Measurements from ENCODE around the gene HNRNPLL.
"Not testable (repeated sequence)": the region's sequence is repeated elsewhere in the genome, so short reads cannot be mapped to it uniquely, and the experiment has no call there.

HNRNPLL gene

DNA sequence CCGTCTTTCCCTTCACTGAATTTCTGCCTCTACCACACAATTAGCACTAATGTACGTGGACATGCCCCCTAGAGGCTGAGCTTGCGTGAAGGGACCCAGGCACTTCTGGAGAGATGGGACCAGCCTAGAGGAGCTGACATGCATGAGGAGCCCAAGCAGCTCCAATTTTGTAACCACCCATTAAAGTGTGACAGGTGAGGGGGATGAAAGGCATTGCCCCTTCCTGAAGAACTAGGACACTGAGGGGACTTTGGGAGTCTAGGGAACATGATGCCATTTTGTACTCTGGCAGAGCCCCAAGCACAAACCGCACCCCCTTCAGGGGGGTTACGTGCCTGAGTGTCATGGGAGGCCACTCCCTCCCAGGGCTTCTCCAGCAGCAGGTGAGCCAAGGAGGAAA is 63.6 kb downstream of the HNRNPLL start:
- TF ChIP-seq POLR2A (IDR thresholded peaks at IDR 0.05; ENCODE audit: extremely low read depth, insufficient read length) (no peak), MYC (IDR thresholded peaks at IDR 0.05; ENCODE audit: low read depth, low read length) (no peak)
- TF ChIP-seq, protein P1, sequence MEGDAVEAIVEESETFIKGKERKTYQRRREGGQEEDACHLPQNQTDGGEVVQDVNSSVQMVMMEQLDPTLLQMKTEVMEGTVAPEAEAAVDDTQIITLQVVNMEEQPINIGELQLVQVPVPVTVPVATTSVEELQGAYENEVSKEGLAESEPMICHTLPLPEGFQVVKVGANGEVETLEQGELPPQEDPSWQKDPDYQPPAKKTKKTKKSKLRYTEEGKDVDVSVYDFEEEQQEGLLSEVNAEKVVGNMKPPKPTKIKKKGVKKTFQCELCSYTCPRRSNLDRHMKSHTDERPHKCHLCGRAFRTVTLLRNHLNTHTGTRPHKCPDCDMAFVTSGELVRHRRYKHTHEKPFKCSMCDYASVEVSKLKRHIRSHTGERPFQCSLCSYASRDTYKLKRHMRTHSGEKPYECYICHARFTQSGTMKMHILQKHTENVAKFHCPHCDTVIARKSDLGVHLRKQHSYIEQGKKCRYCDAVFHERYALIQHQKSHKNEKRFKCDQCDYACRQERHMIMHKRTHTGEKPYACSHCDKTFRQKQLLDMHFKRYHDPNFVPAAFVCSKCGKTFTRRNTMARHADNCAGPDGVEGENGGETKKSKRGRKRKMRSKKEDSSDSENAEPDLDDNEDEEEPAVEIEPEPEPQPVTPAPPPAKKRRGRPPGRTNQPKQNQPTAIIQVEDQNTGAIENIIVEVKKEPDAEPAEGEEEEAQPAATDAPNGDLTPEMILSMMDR (IDR thresholded peaks at IDR 0.05; ENCODE audit: low read depth, low read length) = peak; percentile 29
- TF ChIP-seq, protein P2, sequence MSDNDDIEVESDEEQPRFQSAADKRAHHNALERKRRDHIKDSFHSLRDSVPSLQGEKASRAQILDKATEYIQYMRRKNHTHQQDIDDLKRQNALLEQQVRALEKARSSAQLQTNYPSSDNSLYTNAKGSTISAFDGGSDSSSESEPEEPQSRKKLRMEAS (IDR thresholded peaks at IDR 0.05; ENCODE audit: low read depth, low read length) = no peak
- DNase-seq (ENCODE audit: low read depth) = peak; percentile 33
- H3K4me3 ChIP-seq (ENCODE audit: low read depth, low read length) = no peak overlapping the region

DNA sequence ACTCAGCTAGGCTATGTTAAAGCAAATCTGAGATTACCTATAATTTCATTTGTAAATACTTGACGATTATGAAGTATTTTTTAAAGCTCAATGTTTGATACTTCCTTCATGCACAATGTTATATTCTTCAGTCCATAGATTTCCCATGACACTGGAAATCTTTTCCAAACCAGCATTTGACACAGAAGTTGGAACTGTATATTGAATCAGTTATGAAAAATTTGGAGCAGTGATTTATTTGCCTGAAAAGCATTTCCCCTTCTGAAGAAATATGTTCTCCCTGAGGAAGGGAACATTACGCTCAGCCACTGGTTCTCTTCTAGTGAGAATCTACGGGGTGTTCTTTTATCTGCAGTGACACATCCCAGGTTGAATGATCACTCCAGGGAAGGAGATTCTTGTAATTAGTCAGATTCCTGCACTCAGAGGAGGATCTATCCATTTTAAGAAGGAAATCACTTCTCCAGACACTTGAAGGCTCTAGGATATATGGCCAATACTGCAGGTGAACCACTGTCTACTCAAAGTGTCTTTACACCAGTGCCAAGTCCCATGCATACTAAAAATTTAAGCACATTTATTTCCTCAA is 64.7 kb downstream of the HNRNPLL start:
- DNase-seq (ENCODE audit: low read depth) = no peak
- TF ChIP-seq, protein P1 (IDR thresholded peaks at IDR 0.05; ENCODE audit: low read depth, low read length) = no peak
- TF ChIP-seq, protein P2 (IDR thresholded peaks at IDR 0.05; ENCODE audit: low read depth, low read length) = no peak
- no peak for TF ChIP-seq POLR2A (IDR thresholded peaks at IDR 0.05; ENCODE audit: extremely low read depth, insufficient read length)
- no peak for TF ChIP-seq MYC (IDR thresholded peaks at IDR 0.05; ENCODE audit: low read depth, low read length)
- no peak overlapping the region for H3K4me3 ChIP-seq (ENCODE audit: low read depth, low read length)

DNA sequence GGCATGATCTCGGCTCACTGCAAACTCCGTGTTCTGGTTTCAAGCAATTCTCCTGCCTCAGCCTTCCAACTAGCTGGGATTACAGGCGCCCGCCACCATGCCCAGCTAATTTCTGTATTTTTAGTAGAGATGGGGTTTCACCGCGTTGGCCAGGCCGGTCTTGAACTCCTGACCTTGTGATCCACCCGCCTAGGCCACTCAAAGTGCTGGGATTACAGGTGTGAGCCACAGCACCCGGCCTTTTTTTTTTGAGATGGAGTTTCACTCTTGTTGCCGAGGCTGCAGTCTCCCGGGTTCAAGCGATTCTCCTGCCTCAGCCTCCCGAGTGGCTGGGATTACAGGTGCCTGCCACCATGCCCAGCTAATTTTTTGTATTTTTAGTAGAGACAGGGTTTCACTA is 65.4 kb downstream of the HNRNPLL start:
- not testable (repeated sequence) for H3K4me3 ChIP-seq (ENCODE audit: low read depth, low read length); DNase-seq (ENCODE audit: low read depth)

DNA sequence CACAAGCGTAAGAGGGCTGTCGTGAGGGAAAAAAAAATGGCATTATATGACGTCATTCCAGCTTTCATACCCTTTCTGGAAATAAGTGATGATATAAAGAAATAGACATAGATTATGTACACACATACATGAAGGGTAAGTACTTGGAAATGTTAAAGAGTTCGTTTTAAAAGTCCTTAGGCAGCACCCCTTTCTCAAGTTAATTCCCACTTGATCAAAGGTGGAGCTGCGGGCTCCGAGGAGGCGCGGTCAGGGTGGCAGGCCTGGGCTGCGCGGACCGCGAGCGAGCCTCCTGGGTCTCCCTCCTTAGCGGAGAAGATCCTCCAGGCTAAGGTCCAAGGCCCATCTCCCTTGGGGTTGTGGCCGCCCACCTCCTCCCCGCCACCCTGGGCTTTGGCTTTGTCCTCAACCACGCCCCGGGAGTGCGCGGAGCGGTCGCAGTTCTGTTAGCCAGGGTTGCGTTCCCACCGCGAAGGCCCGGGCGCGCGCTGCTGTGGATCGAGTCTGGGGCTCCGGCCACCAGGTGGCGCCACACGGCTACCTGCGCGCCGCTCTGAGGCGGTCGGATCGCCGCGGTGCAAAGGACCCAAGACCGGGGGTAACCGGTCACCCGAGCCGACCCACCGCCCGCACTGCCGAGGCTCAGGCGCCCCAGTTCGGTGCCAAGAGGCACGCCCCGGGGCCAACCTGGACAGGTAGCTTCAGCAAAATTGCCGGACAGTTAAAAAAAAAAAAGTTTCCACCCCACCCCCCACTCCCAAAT is 66.8 kb downstream of the HNRNPLL start:
- peak; percentile 82 for DNase-seq (ENCODE audit: low read depth)
- no peak overlapping the region for H3K4me3 ChIP-seq (ENCODE audit: low read depth, low read length)
- no peak for TF ChIP-seq POLR2A (IDR thresholded peaks at IDR 0.05; ENCODE audit: extremely low read depth, insufficient read length)
- TF ChIP-seq, protein P2 (IDR thresholded peaks at IDR 0.05; ENCODE audit: low read depth, low read length) = peak; percentile 29; the same call in 1 of the 2 replicates
- TF ChIP-seq, protein P1 (IDR thresholded peaks at IDR 0.05; ENCODE audit: low read depth, low read length) = peak; percentile 76

DNA sequence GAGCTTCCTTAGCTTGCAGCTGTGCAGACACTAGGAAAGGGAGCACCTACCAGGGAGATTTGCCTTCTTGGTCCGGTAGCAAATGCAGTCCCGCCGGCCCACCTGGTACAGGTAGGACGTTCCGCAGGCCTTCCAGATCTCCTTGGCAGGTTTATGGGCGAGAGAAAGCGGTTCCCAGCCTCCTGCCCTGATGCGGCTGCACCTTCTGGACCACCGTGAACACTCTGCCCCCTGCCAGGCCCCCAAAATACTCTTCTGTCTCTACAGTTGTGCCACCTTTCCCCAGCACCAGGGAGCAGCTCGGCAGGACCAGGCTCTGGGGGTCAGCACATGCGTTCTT is 67.4 kb downstream of the HNRNPLL start:
- TF ChIP-seq POLR2A (IDR thresholded peaks at IDR 0.05; ENCODE audit: extremely low read depth, insufficient read length) (no peak), MYC (IDR thresholded peaks at IDR 0.05; ENCODE audit: low read depth, low read length) (no peak)
- TF ChIP-seq, protein P2 (IDR thresholded peaks at IDR 0.05; ENCODE audit: low read depth, low read length) = no peak
- TF ChIP-seq, protein P1 (IDR thresholded peaks at IDR 0.05; ENCODE audit: low read depth, low read length) = no peak
- DNase-seq (ENCODE audit: low read depth) = no peak
- no peak overlapping the region for H3K4me3 ChIP-seq (ENCODE audit: low read depth, low read length)

DNA sequence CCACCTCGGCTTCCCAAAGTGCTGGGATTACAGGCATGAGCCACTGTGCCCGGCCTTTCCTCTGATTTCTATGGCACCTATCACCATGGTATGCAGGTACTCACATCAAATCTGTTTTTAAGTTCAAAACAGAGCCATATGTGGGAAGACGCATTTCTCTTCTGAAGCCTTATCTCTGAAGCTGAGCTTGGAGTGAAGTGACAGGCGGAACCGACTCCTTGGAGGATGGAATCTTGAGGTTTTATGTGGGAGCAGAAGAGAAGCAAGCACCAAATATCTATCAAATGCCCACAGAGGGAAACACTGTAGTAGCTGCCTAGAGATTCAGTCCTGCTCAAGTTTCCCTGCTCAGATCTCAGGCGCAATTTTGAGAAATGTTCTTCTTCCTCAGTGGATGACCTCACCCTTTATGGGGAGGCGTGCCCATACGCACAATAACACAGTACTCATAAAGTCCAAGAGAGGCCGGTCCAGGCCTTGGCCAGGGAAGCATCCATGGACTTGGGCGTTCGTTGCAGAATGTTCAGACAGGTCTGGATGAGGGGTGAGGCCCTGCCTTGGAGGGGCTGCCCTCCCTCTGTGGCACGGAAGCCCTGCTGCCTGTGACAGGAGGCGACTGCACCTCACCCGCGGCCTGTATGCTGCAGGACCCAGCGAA is 67.9 kb downstream of the HNRNPLL start:
- no peak overlapping the region for H3K4me3 ChIP-seq (ENCODE audit: low read depth, low read length)
- TF ChIP-seq, protein P1 (IDR thresholded peaks at IDR 0.05; ENCODE audit: low read depth, low read length) = no peak
- TF ChIP-seq, protein P2 (IDR thresholded peaks at IDR 0.05; ENCODE audit: low read depth, low read length) = no peak
- TF ChIP-seq MYC (IDR thresholded peaks at IDR 0.05; ENCODE audit: low read depth, low read length) = no peak
- no peak for TF ChIP-seq POLR2A (IDR thresholded peaks at IDR 0.05; ENCODE audit: extremely low read depth, insufficient read length)
- DNase-seq (ENCODE audit: low read depth) = no peak

Data from NB4 (cell line).